AG04449 (cell line): ENCODE data around the gene UGT1A7.

Source experiments
- CTCF ChIA-PET: fragments of 350-600 bp; formaldehyde crosslinking; extraction: SDS; loops from one replicate; lab custom pipeline; 2021; ENCODE audit warnings: antibody characterized with exemption; lab: Yijun Ruan, JAX
- POLR2A ChIA-PET: fragments of 400-600, 350-600 bp; formaldehyde crosslinking; extraction: SDS; loops from one replicate; lab custom pipeline; 2020; ENCODE audit warnings: antibody characterized with exemption, inconsistent platforms; lab: Yijun Ruan, JAX
- DNase-seq: peaks from one replicate; pipeline ENCODE4 v3.0.0-alpha.2; 2010; ENCODE audit warnings: low read depth, low spot score
- H3K4me3 ChIP-seq: 2 replicates; pipeline ENCODE4 v1.5.1; 2011; ENCODE audit warnings: low read depth, mild to moderate bottlenecking, control low read depth, low read length
- CTCF ChIP-seq: IDR thresholded peaks from one replicate; pipeline ENCODE4 v1.5.1; 2011; ENCODE audit warnings: mild to moderate bottlenecking, moderate library complexity, low read length, control low read depth, inconsistent platforms; ENCODE audit not compliant: insufficient read depth; ENCODE audit errors: missing control alignments

The UGT1A7 gene

DNA sequence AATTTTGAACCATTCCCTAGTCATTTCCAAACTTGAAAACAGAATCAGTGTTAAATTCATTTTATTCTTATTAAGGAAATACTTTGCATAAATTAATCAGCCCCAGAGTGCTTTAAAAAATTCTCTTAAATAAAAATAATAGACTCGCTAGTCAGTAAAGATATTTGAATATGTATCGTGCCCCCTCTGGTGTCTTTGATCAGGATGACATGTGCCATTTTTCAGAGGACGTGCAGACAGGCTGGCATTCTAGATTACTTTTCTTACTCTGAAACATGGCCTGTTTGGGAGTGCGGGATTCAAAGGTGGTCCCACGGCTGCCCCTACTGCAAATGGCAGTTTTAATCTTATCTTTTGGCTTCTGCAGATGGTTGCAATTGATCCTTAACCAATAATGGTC lies 90.9 kb downstream of the UGT1A7 start:
- POLR2A ChIA-PET = no interaction called here
- no peak for DNase-seq
- no peak overlapping the region for H3K4me3 ChIP-seq
- CTCF ChIA-PET = no interaction called here
- no peak for TF ChIP-seq CTCF

GRCh38 chr2:233773854-233774253 lies 92.2 kb downstream of the UGT1A7 start:
- POLR2A ChIA-PET = no interaction called here
- DNase-seq = no peak
- no peak for TF ChIP-seq CTCF
- CTCF ChIA-PET = no interaction called here
- no peak overlapping the region for H3K4me3 ChIP-seq

DNA sequence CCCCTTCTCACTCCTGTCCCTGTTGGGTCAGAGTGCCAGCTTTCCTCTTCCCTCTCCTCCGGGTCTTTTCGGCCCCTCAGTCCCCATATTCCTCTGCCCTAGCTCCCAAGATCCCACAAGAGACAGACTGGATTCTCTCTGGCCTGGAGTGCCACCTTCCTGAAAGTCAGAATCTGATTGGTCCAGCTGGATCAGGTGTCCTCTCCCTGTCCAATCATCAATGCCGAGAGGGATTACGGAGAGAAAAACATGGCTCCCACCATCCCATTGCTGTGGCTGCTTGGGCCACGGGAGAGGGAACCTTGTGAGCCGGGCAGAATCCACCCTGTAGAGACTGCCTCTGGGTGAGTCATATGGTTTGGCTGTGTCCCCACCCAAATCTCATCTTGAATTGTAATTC lies 93.7 kb downstream of the UGT1A7 start:
- POLR2A ChIA-PET = no interaction called here
- CTCF ChIA-PET = no interaction called here
- no peak for DNase-seq
- no peak overlapping the region for H3K4me3 ChIP-seq
- no peak for TF ChIP-seq CTCF

DNA sequence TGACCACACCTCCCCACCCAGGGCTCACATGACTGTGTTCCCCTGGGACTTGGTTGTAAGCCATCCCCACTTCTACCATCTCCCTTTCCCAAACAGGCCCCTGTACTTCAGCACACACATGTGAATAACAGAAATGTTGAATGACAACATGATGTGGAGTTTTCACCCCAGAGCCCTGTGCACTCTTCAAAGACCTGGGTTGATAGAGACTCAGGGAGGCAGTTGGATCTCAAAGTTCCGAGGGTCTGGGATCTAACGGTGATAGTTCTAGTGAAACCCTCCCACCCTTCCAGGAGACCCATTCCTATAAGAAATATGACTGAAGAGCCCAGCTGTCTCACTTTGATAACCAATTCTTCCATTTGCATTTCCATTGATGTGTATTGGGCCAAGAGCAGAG lies 96.3 kb downstream of the UGT1A7 start, which contains the start of gene MROH2A:
MROH2A (plus strand) TSS at position 301 of the 400 bp plus-strand sequence. CDS start 1,029 bp downstream, outside the sequence.
- DNase-seq = no peak
- ChIA-PET CTCF (no interaction called here), POLR2A (no interaction called here)
- no peak for TF ChIP-seq CTCF
- no peak within 1 kb of the TSS for H3K4me3 ChIP-seq

DNA sequence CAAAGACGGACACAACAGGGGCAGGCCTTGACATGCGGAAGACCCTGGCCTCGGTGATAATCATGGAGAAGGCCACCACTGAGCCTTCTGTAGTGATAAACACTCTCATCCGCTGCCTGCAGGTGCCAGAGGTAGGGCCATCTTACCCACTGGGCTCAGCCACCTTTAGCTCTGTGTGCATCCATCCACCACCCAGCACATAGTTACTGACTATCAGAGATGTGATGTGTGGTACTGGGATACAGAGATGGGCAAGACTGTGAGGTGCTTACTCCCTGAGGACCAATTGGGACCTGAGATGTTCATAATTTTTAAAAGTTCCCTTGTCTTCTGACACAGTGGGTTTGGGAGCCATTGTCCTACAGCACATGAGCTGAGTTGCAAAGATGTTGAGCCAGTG lies 98.0 kb downstream of the UGT1A7 start:
- H3K4me3 ChIP-seq = no peak overlapping the region
- POLR2A ChIA-PET = no interaction called here
- no peak for DNase-seq
- CTCF ChIA-PET = no interaction called here
- TF ChIP-seq CTCF = no peak

GRCh38 chr2:233780771-233781170 lies 99.1 kb downstream of the UGT1A7 start:
- TF ChIP-seq CTCF = no peak
- ChIA-PET CTCF (no interaction called here), POLR2A (no interaction called here)
- DNase-seq = no peak
- no peak overlapping the region for H3K4me3 ChIP-seq

- TF ChIP-seq CTCF = no peak
- ChIA-PET POLR2A (no interaction called here), CTCF (no interaction called here)
- DNase-seq = no peak
- no peak overlapping the region for H3K4me3 ChIP-seq
These were observed 107.9 kb downstream of the UGT1A7 start for GRCh38 chr2:233789554-233789953.
